H1 (cell line): ENCODE measurements around the gene UBE2H. TPM values are rescaled to one million over a fixed set of nuclear protein-coding genes. Genes with fewer than 3 reads are reported as not detected.

Experiments used
- CTCF ChIA-PET: fragments of 300-600 bp; sonication (Branson Sonifier 250); formaldehyde crosslinking; loops from one replicate; lab custom pipeline; 2021; ENCODE audit not compliant: partially characterized antibody; lab: Charles Lee
- POLR2A ChIA-PET: fragments of 300-600 bp; sonication (Branson Sonifier 250); formaldehyde crosslinking; loops from one replicate; lab custom pipeline; 2021; ENCODE audit warnings: inconsistent platforms; ENCODE audit not compliant: partially characterized antibody; lab: Charles Lee
- DNase-seq, 2 experiments: peaks; one replicate each; pipeline versions ENCODE4 v3.0.0 to v3.0.0-alpha.2; 2010 to 2022; ENCODE audit warnings: low spot score in 2 of 2, low read depth in 1 of 2, mixed read lengths in 1 of 2
- FAIRE-seq: peaks from 2 replicates; lab custom pipeline; 2011; peaks lifted over from hg19 to GRCh38; lab: Jason Lieb, UNC
- H2AFZ ChIP-seq: 2 replicates; pipeline ENCODE4 v1.8.1; 2012; ENCODE audit warnings: low read length, inconsistent platforms
- H2AK5ac ChIP-seq: 2 replicates; pipeline ENCODE4 v1.6.1; 2013; ENCODE audit warnings: low read depth, low read length
- H2BK120ac ChIP-seq: replicated peaks from 2 replicates; pipeline ENCODE3; 2013; ENCODE audit warnings: low read depth, low read length, inconsistent platforms
- H2BK12ac ChIP-seq: 2 replicates; pipeline ENCODE4 v1.6.1; 2013; ENCODE audit warnings: low read depth, low read length
- H2BK15ac ChIP-seq: 2 replicates; pipeline ENCODE4 v1.6.1; 2013; ENCODE audit warnings: low read length
- H2BK20ac ChIP-seq: 2 replicates; pipeline ENCODE4 v1.6.1; 2013; ENCODE audit warnings: low read length
- H2BK5ac ChIP-seq: 2 replicates; pipeline ENCODE4 v1.6.1; 2013; ENCODE audit warnings: low read depth, low read length
- H3K14ac ChIP-seq: 2 replicates; pipeline ENCODE4 v1.6.1; 2013; ENCODE audit warnings: inconsistent platforms; ENCODE audit not compliant: insufficient read length
- H3K18ac ChIP-seq: 2 replicates; pipeline ENCODE4 v1.6.1; 2013; ENCODE audit warnings: low read length; ENCODE audit errors: extremely low read depth
- H3K23ac ChIP-seq: 2 replicates; pipeline ENCODE4 v1.6.1; 2013; ENCODE audit warnings: inconsistent platforms; ENCODE audit not compliant: insufficient read length
- H3K23me2 ChIP-seq: 2 replicates; pipeline ENCODE4 v1.6.1; 2013; ENCODE audit warnings: low read depth, low read length
- H3K27ac ChIP-seq: 2 replicates; pipeline ENCODE4 v1.6.1; 2011; ENCODE audit warnings: low read depth, low read length, inconsistent platforms
- H3K27me3 ChIP-seq, 4 experiments: replicated peaks in 1 of 4; 1 replicate in 1 of 4; 2 replicates in 3 of 4; pipeline versions ENCODE4 v1.6.1 to v1.8.1; 2011 to 2013; ENCODE audit warnings: low read length in 3 of 4, mild to moderate bottlenecking in 3 of 4, inconsistent platforms in 2 of 4, mixed read lengths in 2 of 4, moderate library complexity in 1 of 4; ENCODE audit not compliant: control insufficient read depth in 3 of 4, insufficient read depth in 3 of 4; ENCODE audit errors: extremely low read depth in 1 of 4
- H3K36me3 ChIP-seq, 4 experiments: 2 replicates each; pipeline versions ENCODE4 v1.6.1 to v1.8.1; 2011 to 2013; ENCODE audit warnings: mild to moderate bottlenecking in 4 of 4, low read length in 3 of 4, moderate library complexity in 2 of 4, control low read depth in 1 of 4, inconsistent platforms in 1 of 4; ENCODE audit not compliant: insufficient read depth in 4 of 4, control insufficient read depth in 2 of 4
- H3K4ac ChIP-seq: replicated peaks from 2 replicates; pipeline ENCODE3; 2013; ENCODE audit warnings: low read length, low read depth, mixed read lengths, inconsistent platforms; ENCODE audit not compliant: insufficient read length
- H3K4me1 ChIP-seq, 4 experiments: replicated peaks in 1 of 4; 1 replicate in 1 of 4; 2 replicates in 3 of 4; pipeline versions ENCODE4 v1.6.1 to v1.8.1; 2011 to 2013; ENCODE audit warnings: low read length in 3 of 4, inconsistent platforms in 2 of 4, mixed read lengths in 1 of 4; ENCODE audit not compliant: insufficient read depth in 4 of 4, control insufficient read depth in 3 of 4
- H3K4me2 ChIP-seq, 2 experiments: 2 replicates each; pipeline versions ENCODE4 v1.6.1 to v1.8.1; 2011 to 2013; ENCODE audit warnings: low read depth in 2 of 2, low read length in 2 of 2, control low read depth in 1 of 2, inconsistent platforms in 1 of 2, mild to moderate bottlenecking in 1 of 2; ENCODE audit not compliant: insufficient read depth in 1 of 2
- H3K4me3 ChIP-seq, 4 experiments: fragments of 200-600, 300-600 bp in 1 of 4; sonication (generic), shearing (Covaris generic), sonication (Bioruptor Twin) in 1 of 4; 2 replicates each; pipeline versions ENCODE4 v1.5.1 to v1.8.1; 2011 to 2016; ENCODE audit warnings: low read length in 4 of 4, low read depth in 3 of 4, control low read depth in 2 of 4, inconsistent platforms in 2 of 4, mild to moderate bottlenecking in 2 of 4, mixed read lengths in 1 of 4, moderate library complexity in 1 of 4; ENCODE audit not compliant: insufficient read depth in 2 of 4; ENCODE audit errors: extremely low read depth in 1 of 4
- H3K56ac ChIP-seq: replicated peaks from 2 replicates; pipeline ENCODE3; 2013; ENCODE audit warnings: low read depth, mild to moderate bottlenecking, mixed read lengths, low read length, inconsistent platforms; ENCODE audit not compliant: insufficient read length
- H3K79me1 ChIP-seq: 2 replicates; pipeline ENCODE4 v1.6.1; 2013; ENCODE audit warnings: low read depth, low read length, control low read depth
- H3K79me2 ChIP-seq, 2 experiments: 2 replicates each; pipeline versions ENCODE4 v1.6.1 to v1.8.1; 2012 to 2013; ENCODE audit warnings: low read length in 2 of 2, mild to moderate bottlenecking in 2 of 2, inconsistent platforms in 1 of 2; ENCODE audit not compliant: insufficient read depth in 2 of 2, control insufficient read depth in 1 of 2
- H3K9ac ChIP-seq, 4 experiments: replicated peaks in 1 of 4; 1 replicate in 1 of 4; 2 replicates in 3 of 4; pipeline versions ENCODE4 v1.6.1 to v1.8.1; 2011 to 2013; ENCODE audit warnings: low read depth in 3 of 4, low read length in 3 of 4, control low read depth in 2 of 4, mild to moderate bottlenecking in 2 of 4, moderate library complexity in 2 of 4, inconsistent platforms in 1 of 4; ENCODE audit errors: extremely low read depth in 1 of 4
- H3K9me3 ChIP-seq, 2 experiments: 2 replicates each; pipeline versions ENCODE4 v1.6.1 to v1.8.1; 2012 to 2013; ENCODE audit warnings: mild to moderate bottlenecking in 2 of 2, moderate library complexity in 2 of 2, control low read depth in 1 of 2, inconsistent platforms in 1 of 2, low read depth in 1 of 2, low read length in 1 of 2, mixed read lengths in 1 of 2; ENCODE audit not compliant: insufficient read depth in 2 of 2
- H4K20me1 ChIP-seq, 2 experiments: replicated peaks in 1 of 2; 2 replicates each; pipeline versions ENCODE3 to v1.8.1; 2011 to 2013; ENCODE audit warnings: inconsistent platforms in 2 of 2, low read length in 2 of 2, mild to moderate bottlenecking in 1 of 2; ENCODE audit not compliant: insufficient read depth in 2 of 2, control insufficient read depth in 1 of 2
- H4K5ac ChIP-seq: 2 replicates; pipeline ENCODE4 v1.6.1; 2013; ENCODE audit warnings: low read length, low read depth, mixed read lengths, inconsistent platforms; ENCODE audit not compliant: insufficient read length
- H4K8ac ChIP-seq: 2 replicates; pipeline ENCODE4 v1.8.0; 2013; ENCODE audit warnings: mild to moderate bottlenecking, moderate library complexity, low read length, inconsistent platforms; ENCODE audit not compliant: insufficient read depth; ENCODE audit errors: extremely low read depth
- H4K91ac ChIP-seq: replicated peaks from 2 replicates; pipeline ENCODE3; 2013; ENCODE audit warnings: low read length, mixed read lengths, inconsistent platforms; ENCODE audit not compliant: insufficient read length
- POLR2AphosphoS5 ChIP-seq: IDR thresholded peaks from 2 replicates; pipeline ENCODE4 v1.6.1; 2011; ENCODE audit warnings: low read depth, low read length
- WGBS, 2 experiments: shearing (Covaris generic) in 1 of 2; methylation state at CpG; one replicate each; pipeline versions ENCODE4 v1.1.6 to v1.1.7; 2013 to 2015; ENCODE audit warnings: low lambda C conversion rate in 2 of 2, mixed read lengths in 2 of 2, inconsistent platforms in 1 of 2, low coverage in 1 of 2, missing lambda C conversion rate in 1 of 2; ENCODE audit not compliant: insufficient replicate concordance in 2 of 2, insufficient coverage in 1 of 2, insufficient read length in 1 of 2; ENCODE audit errors: extremely low coverage in 1 of 2, missing lambda C conversion rate in 1 of 2; 5-methylcytosine and 5-hydroxymethylcytosine counted together
- polyA plus RNA-seq, 7 experiments: library from polyadenylated mRNA; depleted of rRNA in 3 of 7; stranded (reverse) in 5 of 7; unstranded in 2 of 7; fragments of >200 nt in 5 of 7; fragments of 200-250 nt in 2 of 7; gene quantifications; 1 replicate in 5 of 7; 2 replicates in 1 of 7; 4 replicates in 1 of 7; pipeline versions ENCODE4 v1.2.1 to v1.2.3, GENCODE V29; 2011 to 2013; ENCODE audit warnings: missing spikeins in 2 of 7, mixed read lengths in 2 of 7
- total RNA-seq: library from RNA; stranded (reverse); fragmentation: NEBNext Ultra II Directional; extraction: Animal tissue kit (Norgen Biotek cat#: 25700); gene quantifications from 2 replicates; pipeline ENCODE4 v1.2.1, GENCODE V29; 2021

The UBE2H gene
- total and polyA plus RNA-seq, 2 of the 8 experiments (the other 6 are each of a cell fraction or from before 2014, with no cell fraction given), result 30.6 to 62.2 TPM

- H4K8ac ChIP-seq, result no peak overlapping the region
- no peak overlapping the region for H2AFZ ChIP-seq
- H3K18ac ChIP-seq, result no peak overlapping the region
- no peak for FAIRE-seq
- no peaks in the 10 kb centered on the region; the same call in 1 of the 2 replicates for H3K23me2 ChIP-seq
- no peak overlapping the region for H3K4me2 ChIP-seq
- H3K23ac ChIP-seq, result no peak overlapping the region
- WGBS, 2 experiments, result 96% methylated on average over 2 of the region's 2 CpGs; no CpG with 5 or more reads in 1 of the 2 experiments
- H3K79me2 ChIP-seq, result peaks cover 3 to 84% of the 10 kb centered on the region in 2 experiments; a peak in 3 of 4 replicates
- H2BK15ac ChIP-seq, result no peak overlapping the region
- no peak overlapping the region for H2BK12ac ChIP-seq
- H4K20me1 ChIP-seq, result no peaks in the 10 kb centered on the region
- H3K27me3 ChIP-seq, result no peaks in the 10 kb centered on the region
- peaks cover 0 to 11% (median 0%) of the 10 kb centered on the region in 4 experiments; a peak in 2 of 8 replicates for H3K36me3 ChIP-seq
- H3K9ac ChIP-seq, result no peak overlapping the region
- H3K14ac ChIP-seq, result no peak overlapping the region
- H3K79me1 ChIP-seq, result peaks cover 7% of the 10 kb centered on the region
- H2BK120ac ChIP-seq, result no peak overlapping the region
- CTCF ChIA-PET, result interaction anchor here (0.5 to 3.5 kb wide), 6 partner anchors 14 to 163 kb away, joined by 3 to 14 read pairs (median 4); no protein-coding TSS in a partner anchor
- 0 out of 2 replicates have a peak overlapping the region, but pooled peaks have one; percentile 11 for H3K27ac ChIP-seq
- H3K4ac ChIP-seq, result no peak overlapping the region
- H2AK5ac ChIP-seq, result no peak overlapping the region
- no peak for TF ChIP-seq POLR2AphosphoS5
- H4K5ac ChIP-seq, result no peak overlapping the region
- H3K56ac ChIP-seq, result no peak overlapping the region
- H3K9me3 ChIP-seq, result no peaks in the 10 kb centered on the region
- no peak overlapping the region for H2BK20ac ChIP-seq
- H3K4me1 ChIP-seq, result peaks cover 0 to 3% (median 0%) of the 10 kb centered on the region in 4 experiments; a peak in 2 of 7 replicates
- no peak overlapping the region for H3K4me3 ChIP-seq
- POLR2A ChIA-PET, result no interaction called here
- H4K91ac ChIP-seq, result no peak overlapping the region
- H2BK5ac ChIP-seq, result peak overlapping the region; percentile 35; the same call in 1 of the 2 replicates
- peak in 1 of 2 experiments; percentile 39 for DNase-seq
Observed at GRCh38 chr7:129919492-129919891, 33.3 kb downstream of the UBE2H start.
